Fibroblast of mammary gland (primary cell): ENCODE results near the gene YIF1B.
"Not testable (repeated sequence)": the region's sequence is repeated elsewhere in the genome, so short reads cannot be mapped to it uniquely, and the experiment has no call there.

Experiments
- DNase-seq: peaks from one replicate; pipeline ENCODE4 v3.0.0-alpha.2; 2010; ENCODE audit warnings: low read depth
- H3K4me3 ChIP-seq: 2 replicates; pipeline ENCODE4 v1.5.1; 2011; ENCODE audit warnings: low read depth, mild to moderate bottlenecking, low read length, moderate library complexity; ENCODE audit not compliant: control insufficient read depth
- TF ChIP-seq, protein P1 (sequence below): conservative IDR thresholded peaks from 2 replicates; pipeline ENCODE4 v1.5.1; 2011; ENCODE audit warnings: low read depth, low read length, inconsistent platforms; ENCODE audit not compliant: control insufficient read depth, insufficient read depth

YIF1B gene, protein sequence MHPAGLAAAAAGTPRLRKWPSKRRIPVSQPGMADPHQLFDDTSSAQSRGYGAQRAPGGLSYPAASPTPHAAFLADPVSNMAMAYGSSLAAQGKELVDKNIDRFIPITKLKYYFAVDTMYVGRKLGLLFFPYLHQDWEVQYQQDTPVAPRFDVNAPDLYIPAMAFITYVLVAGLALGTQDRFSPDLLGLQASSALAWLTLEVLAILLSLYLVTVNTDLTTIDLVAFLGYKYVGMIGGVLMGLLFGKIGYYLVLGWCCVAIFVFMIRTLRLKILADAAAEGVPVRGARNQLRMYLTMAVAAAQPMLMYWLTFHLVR

DNA sequence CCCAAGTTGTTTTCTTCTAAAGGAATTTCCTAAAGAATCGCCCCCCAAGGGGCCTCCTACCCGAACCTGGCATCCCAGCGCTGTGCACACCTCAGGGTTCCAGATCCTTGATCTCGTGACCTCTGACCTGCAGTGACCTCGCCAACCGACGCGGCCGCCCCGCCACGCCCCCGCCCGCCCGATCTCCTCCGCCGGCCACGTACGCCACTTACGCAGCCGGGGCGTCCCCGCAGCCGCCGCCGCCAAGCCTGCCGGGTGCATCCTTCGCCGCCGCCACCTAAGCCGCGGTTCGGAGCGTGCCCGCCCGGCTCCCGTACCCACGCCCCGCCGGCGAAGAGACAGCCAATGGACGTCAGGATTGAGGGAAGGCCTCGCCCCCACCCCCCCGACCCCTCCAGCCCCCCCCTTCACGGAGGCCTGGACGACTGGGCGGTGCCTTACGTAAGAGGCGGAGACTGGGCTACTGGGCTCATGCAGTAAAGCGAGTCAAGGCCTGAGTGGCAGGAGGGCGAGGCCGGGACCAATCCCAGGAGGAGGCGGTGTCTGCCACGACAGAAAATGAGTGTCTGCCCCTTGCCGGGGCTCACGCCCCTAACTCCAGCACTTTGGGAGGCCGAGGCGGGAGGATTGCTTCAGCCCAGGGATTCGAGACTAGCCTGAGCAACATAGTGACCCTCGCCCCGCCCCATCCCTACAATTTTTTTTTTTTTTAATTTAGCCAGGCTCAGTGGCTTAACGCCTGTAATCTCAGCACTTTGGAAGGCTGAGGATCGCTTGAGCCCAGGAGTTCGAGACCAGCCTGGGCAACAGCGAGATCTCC lies at the start of gene YIF1B:
YIF1B (minus strand) TSS at position 291 of the 820 bp plus-strand sequence; CDS start at position 261, 30 bp downstream.
- H3K4me3 ChIP-seq: peak within 1 kb of the TSS; percentile 72
- DNase-seq: peak; percentile 96
- TF ChIP-seq, protein P1, sequence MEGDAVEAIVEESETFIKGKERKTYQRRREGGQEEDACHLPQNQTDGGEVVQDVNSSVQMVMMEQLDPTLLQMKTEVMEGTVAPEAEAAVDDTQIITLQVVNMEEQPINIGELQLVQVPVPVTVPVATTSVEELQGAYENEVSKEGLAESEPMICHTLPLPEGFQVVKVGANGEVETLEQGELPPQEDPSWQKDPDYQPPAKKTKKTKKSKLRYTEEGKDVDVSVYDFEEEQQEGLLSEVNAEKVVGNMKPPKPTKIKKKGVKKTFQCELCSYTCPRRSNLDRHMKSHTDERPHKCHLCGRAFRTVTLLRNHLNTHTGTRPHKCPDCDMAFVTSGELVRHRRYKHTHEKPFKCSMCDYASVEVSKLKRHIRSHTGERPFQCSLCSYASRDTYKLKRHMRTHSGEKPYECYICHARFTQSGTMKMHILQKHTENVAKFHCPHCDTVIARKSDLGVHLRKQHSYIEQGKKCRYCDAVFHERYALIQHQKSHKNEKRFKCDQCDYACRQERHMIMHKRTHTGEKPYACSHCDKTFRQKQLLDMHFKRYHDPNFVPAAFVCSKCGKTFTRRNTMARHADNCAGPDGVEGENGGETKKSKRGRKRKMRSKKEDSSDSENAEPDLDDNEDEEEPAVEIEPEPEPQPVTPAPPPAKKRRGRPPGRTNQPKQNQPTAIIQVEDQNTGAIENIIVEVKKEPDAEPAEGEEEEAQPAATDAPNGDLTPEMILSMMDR: no peak

DNA sequence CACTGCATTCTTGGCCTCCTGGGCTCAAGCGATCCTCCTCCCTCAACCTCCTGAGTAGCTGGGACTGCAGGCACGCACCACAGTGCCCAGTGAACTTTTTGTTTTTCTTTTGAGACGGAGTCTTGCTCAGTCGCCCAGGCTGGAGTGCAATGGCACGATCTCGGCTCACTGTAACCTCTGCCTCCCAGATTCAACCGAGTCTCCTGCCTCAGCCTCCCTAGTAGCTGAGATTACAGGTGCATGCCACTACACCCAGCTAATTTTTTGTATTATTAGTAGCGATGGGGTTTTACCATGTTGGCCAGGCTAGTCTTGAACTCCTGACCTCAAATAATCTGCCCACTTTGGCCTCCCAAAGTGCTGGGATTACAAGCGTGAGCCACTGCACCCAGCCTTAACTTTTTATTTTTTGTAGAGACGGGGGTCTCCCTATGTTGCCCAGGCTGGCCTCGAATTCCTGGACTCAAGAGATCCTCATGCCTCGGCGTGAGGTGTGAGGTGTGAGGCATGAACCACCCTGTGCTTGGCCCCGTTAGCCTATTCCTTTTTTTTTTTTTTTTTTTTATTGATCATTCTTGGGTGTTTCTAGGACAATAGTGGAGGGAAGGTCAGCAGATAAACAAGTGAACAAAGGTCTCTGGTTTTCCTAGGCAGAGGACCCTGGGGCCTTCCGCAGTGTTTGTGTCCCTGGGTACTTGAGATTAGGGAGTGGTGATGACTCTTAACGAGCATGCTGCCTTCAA lies 47.4 kb upstream of the YIF1B start:
- not testable (repeated sequence) for H3K4me3 ChIP-seq, DNase-seq

GRCh38 chr19:38362076-38362945 lies 46.6 kb upstream of the YIF1B start:
- peak overlapping the region; percentile 53 for H3K4me3 ChIP-seq
- peak; percentile 37 for DNase-seq
- TF ChIP-seq, protein P1: no peak

DNA sequence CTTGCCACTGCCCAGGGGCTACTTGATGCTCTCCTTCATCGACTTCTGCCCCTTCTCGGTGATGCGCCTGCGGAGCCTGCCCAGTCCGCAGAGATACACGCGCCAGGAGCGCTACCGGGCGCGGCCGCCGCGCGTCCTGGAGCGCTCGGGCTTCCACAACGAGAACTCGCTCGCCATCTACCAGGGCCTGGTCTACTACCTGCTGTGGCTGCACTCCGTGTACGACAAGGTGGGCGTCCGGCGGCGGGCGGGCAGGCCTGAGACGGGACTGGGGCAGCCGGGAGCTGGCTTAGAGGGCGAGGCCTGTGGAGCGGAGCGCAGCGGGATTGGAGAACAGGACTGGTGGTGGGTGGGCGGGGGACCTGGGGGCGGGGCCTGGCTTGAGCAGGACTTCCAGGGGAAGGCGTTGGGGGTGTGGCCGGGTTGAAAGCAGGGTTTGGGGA lies 45.9 kb upstream of the YIF1B start:
- TF ChIP-seq, protein P1: no peak
- peak overlapping the region; percentile 53 for H3K4me3 ChIP-seq
- DNase-seq: peak; percentile 52

DNA sequence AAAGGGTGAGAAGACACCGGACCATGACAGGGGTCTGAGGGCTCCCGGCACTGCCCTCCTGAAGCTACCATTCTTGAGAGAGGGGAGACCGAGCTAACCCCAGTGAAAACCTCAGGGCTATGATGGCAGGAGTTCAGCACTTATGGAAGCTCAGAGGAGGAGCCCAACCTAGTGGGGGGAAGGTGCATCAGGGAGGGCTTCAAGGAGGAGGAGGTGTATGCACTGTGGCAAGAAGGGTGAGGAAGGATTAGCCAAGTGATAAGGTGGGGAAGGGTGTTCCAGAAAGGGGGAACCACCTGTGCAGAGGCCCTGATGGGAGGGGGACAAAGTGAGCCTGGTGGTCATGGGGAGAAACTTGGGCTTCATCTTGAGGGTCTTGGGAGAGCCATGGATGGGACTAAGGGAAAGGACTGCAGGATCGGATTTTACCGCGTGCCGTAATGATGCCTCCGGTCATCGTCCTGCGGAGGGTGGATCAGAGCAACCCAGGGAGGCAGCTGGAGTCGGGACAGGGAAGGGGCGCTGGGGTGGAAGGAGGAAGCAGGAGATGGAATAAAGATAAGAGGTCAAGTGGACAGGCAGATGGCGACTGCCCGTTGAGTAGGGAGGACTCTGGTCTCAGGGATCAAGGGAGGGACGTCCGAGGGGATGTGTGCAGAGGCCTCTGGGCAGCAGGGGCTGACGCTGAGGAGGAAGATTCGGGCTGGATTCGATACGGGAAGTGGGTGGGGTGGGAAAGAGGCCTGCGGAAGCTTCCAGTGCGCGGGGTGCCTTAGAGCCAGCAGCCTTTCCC lies 45.3 kb upstream of the YIF1B start:
- TF ChIP-seq, protein P1: no peak
- H3K4me3 ChIP-seq: peak overlapping the region; percentile 53
- no peak for DNase-seq

DNA sequence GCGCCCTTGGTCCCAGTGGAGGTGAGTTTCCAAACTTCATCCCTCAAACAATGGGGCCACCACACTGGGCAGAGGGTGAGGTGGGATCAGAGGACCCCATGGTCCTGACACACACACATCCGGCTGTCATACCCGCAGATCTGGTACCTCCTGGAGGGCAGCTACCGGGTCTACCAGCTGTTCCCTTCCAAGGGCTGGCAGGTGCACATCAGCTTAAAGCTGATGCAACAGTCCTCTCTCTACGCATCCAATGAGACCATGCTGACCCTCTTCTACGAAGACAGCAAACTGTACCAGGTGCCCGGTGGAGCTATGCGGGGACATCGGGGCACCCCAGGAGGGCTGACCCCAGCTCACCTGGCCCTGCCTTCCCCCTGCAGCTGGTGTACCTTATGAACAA lies 44.6 kb upstream of the YIF1B start:
- TF ChIP-seq, protein P1: no peak
- no peak for DNase-seq
- no peak overlapping the region for H3K4me3 ChIP-seq
